Effector memory CD8-positive, alpha-beta T cell (primary cell): ENCODE data around the gene ILRUN.
A peak's percentile ranks its signal among the peaks of the same experiment; 100 is the strongest.
"Not testable (repeated sequence)": the region's sequence is repeated elsewhere in the genome, so short reads cannot be mapped to it uniquely, and the experiment has no call there.

ENCODE experiments used
- ATAC-seq: fragments of 150-1000 bp; cut with Tn5 transposase; replicated peaks from 2 replicates; pipeline ENCODE4 v1.10.0; 2021; ENCODE audit warnings: mild to moderate bottlenecking, moderate library complexity
- DNase-seq, 3 experiments: peaks; one replicate each; pipeline ENCODE4 v3.0.0; 2021
- H3K27ac Mint-ChIP-seq, 2 donors: one replicate each; pipeline ENCODE4 v1.8.0; 2022; ENCODE audit warnings: mild to moderate bottlenecking in 2 of 2, mixed read lengths in 2 of 2, moderate library complexity in 2 of 2
- H3K27me3 Mint-ChIP-seq, 2 donors: one replicate each; pipeline ENCODE4 v1.8.0; 2022; ENCODE audit warnings: mixed read lengths in 2 of 2
- H3K36me3 Mint-ChIP-seq: one replicate; pipeline ENCODE4 v1.8.0; 2022; ENCODE audit warnings: mild to moderate bottlenecking, moderate library complexity, mixed read lengths; ENCODE audit not compliant: insufficient read depth
- H3K4me1 Mint-ChIP-seq, 2 donors: one replicate each; pipeline ENCODE4 v1.8.0; 2022; ENCODE audit warnings: low read depth in 2 of 2, mixed read lengths in 2 of 2
- H3K4me3 Mint-ChIP-seq, 2 donors: one replicate each; pipeline ENCODE4 v1.8.0; 2022; ENCODE audit warnings: mild to moderate bottlenecking in 2 of 2, mixed read lengths in 2 of 2, moderate library complexity in 2 of 2
- H3K9me3 Mint-ChIP-seq, 2 donors: one replicate each; pipeline ENCODE4 v1.8.0; 2022; ENCODE audit warnings: mixed read lengths in 2 of 2

The ILRUN gene

GRCh38 chr6:34688956-34689355, 7.6 kb downstream of the ILRUN start:
- no peak overlapping the region for H3K4me3 Mint-ChIP-seq
- H3K36me3 Mint-ChIP-seq: peaks cover 10% of the 10 kb centered on the region
- peak overlapping the region in 1 of 2 donors; percentile 39 for H3K27ac Mint-ChIP-seq
- no peak for DNase-seq
- peaks cover 29 to 56% of the 10 kb centered on the region in 2 donors for H3K4me1 Mint-ChIP-seq
- H3K9me3 Mint-ChIP-seq: no peaks in the 10 kb centered on the region
- H3K27me3 Mint-ChIP-seq: no peaks in the 10 kb centered on the region
- ATAC-seq: no peak

DNA sequence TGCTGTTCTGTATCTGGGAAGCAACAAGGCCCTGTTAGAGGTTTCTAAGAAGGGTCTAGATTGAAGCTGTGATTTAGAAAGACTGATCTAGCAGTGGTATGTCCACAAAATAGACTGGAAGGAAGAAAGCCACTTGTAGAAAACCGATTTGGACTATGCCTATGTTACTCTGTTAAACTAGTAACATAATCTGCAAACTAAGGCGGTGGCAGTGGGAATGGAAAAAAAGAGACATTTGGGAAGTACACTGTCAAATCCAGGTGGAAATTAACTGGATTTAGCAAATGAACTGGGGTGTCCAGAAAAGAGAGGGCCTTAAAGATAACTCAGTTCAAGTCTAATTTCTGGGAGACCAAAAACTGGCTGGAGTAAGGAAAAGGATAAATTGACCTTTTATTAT, 11.6 kb downstream of the ILRUN start:
- DNase-seq: no peak
- Mint-ChIP-seq H3K4me3 (no peak overlapping the region), H3K27ac (peak overlapping the region in 1 of 2 donors; percentile 66), H3K27me3 (no peaks in the 10 kb centered on the region), H3K9me3 (no peaks in the 10 kb centered on the region), H3K36me3 (peaks cover 14% of the 10 kb centered on the region), H3K4me1 (peaks cover 25 to 36% of the 10 kb centered on the region in 2 donors)
- no peak for ATAC-seq

GRCh38 chr6:34684364-34684763, 12.2 kb downstream of the ILRUN start:
- no peak overlapping the region for H3K4me3 Mint-ChIP-seq
- peaks cover 28 to 41% of the 10 kb centered on the region in 2 donors for H3K4me1 Mint-ChIP-seq
- peak overlapping the region; percentile 6 to 66 for H3K27ac Mint-ChIP-seq
- no peaks in the 10 kb centered on the region for H3K27me3 Mint-ChIP-seq
- peaks cover 14% of the 10 kb centered on the region for H3K36me3 Mint-ChIP-seq
- H3K9me3 Mint-ChIP-seq: no peaks in the 10 kb centered on the region
- ATAC-seq (no peak), DNase-seq (no peak)

DNA sequence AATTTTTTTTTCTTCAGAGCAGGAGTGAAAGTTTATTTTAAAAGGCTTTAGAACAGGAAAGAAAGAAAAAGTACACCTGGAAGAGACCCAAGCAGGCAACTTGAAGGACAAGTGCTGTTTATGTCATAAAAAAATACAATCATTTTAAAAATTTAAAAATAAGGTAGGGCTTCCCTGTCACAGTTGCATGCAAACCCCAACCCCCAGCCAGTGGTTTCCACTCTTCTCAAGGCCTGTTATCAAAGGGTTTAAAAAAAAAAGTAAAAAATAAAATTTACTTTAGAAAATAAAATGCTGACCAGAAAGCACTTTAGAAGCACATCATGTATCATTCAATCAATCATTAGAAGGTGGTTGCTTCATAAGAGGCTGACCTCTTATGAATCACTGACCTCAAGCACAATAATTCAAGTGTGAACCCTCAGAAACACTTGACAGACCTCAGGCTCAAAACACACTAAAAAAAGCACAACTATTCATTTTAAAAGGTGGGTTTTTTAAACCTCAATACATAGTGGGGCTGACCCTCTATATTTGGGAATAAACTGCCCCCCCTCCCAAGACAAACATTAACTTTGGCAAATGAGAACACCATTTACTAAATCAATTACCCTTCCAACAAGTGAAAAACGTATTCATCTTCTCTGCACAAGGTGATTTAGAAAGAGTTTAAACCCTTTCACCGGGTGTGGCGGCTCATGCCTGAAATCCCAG, 15.6 kb downstream of the ILRUN start:
- no peak overlapping the region for H3K27ac Mint-ChIP-seq
- DNase-seq (no peak), ATAC-seq (peak; percentile 50)
- no peaks in the 10 kb centered on the region for H3K9me3 Mint-ChIP-seq
- no peaks in the 10 kb centered on the region for H3K27me3 Mint-ChIP-seq
- peaks cover 19 to 30% of the 10 kb centered on the region in 2 donors for H3K4me1 Mint-ChIP-seq
- no peak overlapping the region for H3K4me3 Mint-ChIP-seq
- H3K36me3 Mint-ChIP-seq: peaks cover 12% of the 10 kb centered on the region

DNA sequence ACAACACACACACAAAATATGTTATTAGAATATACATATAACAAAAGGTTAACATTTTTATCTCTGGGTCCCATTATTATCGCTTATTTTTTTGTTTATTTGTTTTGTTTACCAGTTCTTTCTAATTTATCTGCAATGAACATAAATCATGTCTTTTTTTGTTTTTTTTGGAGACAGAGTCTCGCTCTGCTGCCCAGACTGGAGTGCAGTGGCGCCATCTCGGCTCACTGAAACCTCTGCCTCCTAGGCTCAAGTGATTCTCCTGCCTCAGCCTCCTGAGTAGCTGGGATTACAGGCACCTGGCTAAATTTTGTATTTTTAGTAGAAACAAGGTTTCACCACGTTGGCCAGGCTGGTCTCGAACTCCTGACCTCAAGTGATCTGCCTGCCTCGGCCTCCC, 16.3 kb downstream of the ILRUN start:
- H3K27ac Mint-ChIP-seq, H3K9me3 Mint-ChIP-seq, H3K36me3 Mint-ChIP-seq, H3K27me3 Mint-ChIP-seq, H3K4me3 Mint-ChIP-seq, ATAC-seq, DNase-seq: not testable (repeated sequence)
- H3K4me1 Mint-ChIP-seq: peaks cover 19 to 33% of the 10 kb centered on the region in 2 donors

- no peak for DNase-seq
- no peaks in the 10 kb centered on the region for H3K27me3 Mint-ChIP-seq
- no peak overlapping the region for H3K4me3 Mint-ChIP-seq
- ATAC-seq: no peak
- peaks cover 15 to 33% of the 10 kb centered on the region in 2 donors for H3K4me1 Mint-ChIP-seq
- H3K27ac Mint-ChIP-seq: no peak overlapping the region
- peaks cover 9% of the 10 kb centered on the region for H3K36me3 Mint-ChIP-seq
- no peaks in the 10 kb centered on the region for H3K9me3 Mint-ChIP-seq
Observed at GRCh38 chr6:34679552-34680253, 16.9 kb downstream of the ILRUN start.

DNA sequence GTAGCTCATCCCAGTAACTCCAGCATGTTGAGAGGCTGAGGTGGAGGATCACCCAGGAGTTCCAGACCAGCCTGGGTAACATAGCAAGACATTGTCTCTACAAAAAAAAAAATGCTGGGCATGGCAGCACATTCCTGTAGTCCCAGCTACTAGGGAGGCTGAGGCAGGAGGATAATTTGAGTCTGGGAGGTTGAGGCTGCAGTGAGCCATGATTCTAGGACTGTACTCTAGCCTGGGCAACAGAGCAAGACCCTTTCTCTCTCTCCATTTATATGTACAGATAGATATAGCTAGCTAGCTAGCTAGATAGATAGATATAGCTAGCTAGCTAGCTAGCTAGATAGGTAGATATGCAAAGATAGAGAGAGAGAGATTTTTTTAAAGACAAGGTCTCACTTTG, 20.4 kb downstream of the ILRUN start:
- Mint-ChIP-seq H3K27ac (peak overlapping the region; percentile 53 to 94), H3K4me1 (peaks cover 33 to 49% of the 10 kb centered on the region in 2 donors), H3K4me3 (no peak overlapping the region), H3K36me3 (peaks cover 21% of the 10 kb centered on the region), H3K27me3 (no peaks in the 10 kb centered on the region), H3K9me3 (no peaks in the 10 kb centered on the region)
- ATAC-seq: no peak
- DNase-seq: no peak

GRCh38 chr6:34674930-34675329, 21.6 kb downstream of the ILRUN start:
- Mint-ChIP-seq H3K27ac (peak overlapping the region; percentile 94 to 96), H3K36me3 (peaks cover 21% of the 10 kb centered on the region), H3K4me1 (peaks cover 37 to 54% of the 10 kb centered on the region in 2 donors)
- not testable (repeated sequence) for H3K9me3 Mint-ChIP-seq, ATAC-seq, DNase-seq, H3K4me3 Mint-ChIP-seq, H3K27me3 Mint-ChIP-seq

- Mint-ChIP-seq H3K27ac (peak overlapping the region; percentile 94 to 96), H3K36me3 (peaks cover 23% of the 10 kb centered on the region), H3K4me1 (peaks cover 35 to 49% of the 10 kb centered on the region in 2 donors), H3K27me3 (no peaks in the 10 kb centered on the region), H3K4me3 (peak overlapping the region; percentile 63 to 80), H3K9me3 (no peaks in the 10 kb centered on the region)
- ATAC-seq (no peak), DNase-seq (no peak)
Observed at GRCh38 chr6:34674268-34674639, 22.3 kb downstream of the ILRUN start.

DNA sequence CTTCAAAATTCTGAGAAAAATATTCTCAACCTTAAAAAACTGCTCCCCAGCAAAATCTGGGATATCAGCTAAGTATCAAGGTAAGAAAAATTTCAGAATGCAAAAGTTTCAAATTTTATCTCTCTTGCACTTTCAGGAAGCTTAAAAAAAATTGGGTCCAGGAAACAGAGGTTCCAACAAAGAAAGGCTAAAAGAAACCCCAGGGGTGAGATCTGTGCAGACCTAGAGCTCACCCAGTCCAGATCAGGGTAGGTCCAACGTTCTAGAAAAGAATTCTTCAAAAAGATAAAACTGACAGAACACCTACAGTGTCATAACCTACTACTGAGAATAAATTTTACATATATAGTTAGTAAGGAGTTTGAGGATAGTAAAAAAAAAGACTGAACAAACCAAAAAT, 23.5 kb downstream of the ILRUN start:
- DNase-seq: no peak
- no peaks in the 10 kb centered on the region for H3K27me3 Mint-ChIP-seq
- H3K9me3 Mint-ChIP-seq: no peaks in the 10 kb centered on the region
- peaks cover 25% of the 10 kb centered on the region for H3K36me3 Mint-ChIP-seq
- H3K4me3 Mint-ChIP-seq: peak overlapping the region; percentile 63 to 80
- no peak for ATAC-seq
- H3K27ac Mint-ChIP-seq: peak overlapping the region; percentile 94 to 96
- peaks cover 37 to 53% of the 10 kb centered on the region in 2 donors for H3K4me1 Mint-ChIP-seq

DNA sequence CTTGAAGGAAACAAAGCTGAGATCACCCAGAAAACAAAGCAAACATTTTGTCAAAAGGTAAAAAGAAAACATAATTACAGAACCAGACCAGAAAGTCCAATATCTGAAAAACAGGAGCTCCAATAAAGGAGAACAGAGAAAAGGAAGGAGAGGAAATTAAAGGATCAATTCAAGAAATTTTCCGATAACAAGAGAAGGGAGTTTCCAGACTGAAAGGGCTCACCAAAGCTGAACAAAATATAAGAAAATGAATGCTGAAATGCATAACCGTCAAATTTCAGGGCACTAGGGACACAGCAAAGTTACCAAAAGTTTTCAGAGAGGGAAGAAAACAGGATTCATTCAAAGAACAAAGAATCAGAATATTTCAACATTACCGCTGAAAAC, 23.9 kb downstream of the ILRUN start:
- peaks cover 39 to 57% of the 10 kb centered on the region in 2 donors for H3K4me1 Mint-ChIP-seq

GRCh38 chr6:34671801-34672656, 24.5 kb downstream of the ILRUN start:
- H3K9me3 Mint-ChIP-seq: no peaks in the 10 kb centered on the region
- peaks cover 21% of the 10 kb centered on the region for H3K36me3 Mint-ChIP-seq
- H3K27ac Mint-ChIP-seq: peak overlapping the region; percentile 94 to 96
- ATAC-seq (peak; percentile 97), DNase-seq (peak; percentile 63 to 71 (median 70))
- H3K4me1 Mint-ChIP-seq: peaks cover 39 to 61% of the 10 kb centered on the region in 2 donors
- H3K27me3 Mint-ChIP-seq: no peaks in the 10 kb centered on the region
- H3K4me3 Mint-ChIP-seq: peak overlapping the region; percentile 63 to 80

More for the DNA sequence above, 23.9 kb downstream of the ILRUN start:
- Mint-ChIP-seq H3K27me3 (no peaks in the 10 kb centered on the region), H3K4me3 (peak overlapping the region; percentile 63 to 80), H3K27ac (peak overlapping the region; percentile 94 to 96), H3K9me3 (no peaks in the 10 kb centered on the region), H3K36me3 (peaks cover 24% of the 10 kb centered on the region)
- DNase-seq: no peak
- ATAC-seq: no peak

DNA sequence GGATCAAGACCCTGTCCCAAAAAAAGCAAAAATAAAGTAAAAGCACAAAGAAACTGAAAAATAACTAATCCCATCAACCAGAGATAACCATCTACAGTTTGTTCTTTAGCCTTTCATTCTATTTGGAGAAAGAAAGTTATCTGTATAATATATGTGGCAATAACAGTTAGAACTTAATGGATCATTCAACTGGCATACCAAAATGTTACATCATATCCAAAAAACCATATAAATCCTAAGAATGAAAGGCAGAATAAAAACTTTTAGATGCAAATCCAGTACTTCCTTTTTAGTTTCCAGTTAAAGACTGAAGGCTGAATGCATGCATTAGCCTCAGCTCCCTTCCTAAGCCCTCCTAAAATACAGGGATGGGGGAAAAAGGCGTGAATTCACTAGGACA, 25.2 kb downstream of the ILRUN start:
- H3K36me3 Mint-ChIP-seq: peaks cover 21% of the 10 kb centered on the region
- peak overlapping the region; percentile 63 to 80 for H3K4me3 Mint-ChIP-seq
- DNase-seq: no peak
- no peaks in the 10 kb centered on the region for H3K9me3 Mint-ChIP-seq
- H3K27ac Mint-ChIP-seq: peak overlapping the region; percentile 94 to 96
- no peak for ATAC-seq
- peaks cover 39 to 66% of the 10 kb centered on the region in 2 donors for H3K4me1 Mint-ChIP-seq
- H3K27me3 Mint-ChIP-seq: no peaks in the 10 kb centered on the region
